Activated CD4-positive, CD25-positive, alpha-beta regulatory T cell treated with anti-CD3 and anti-CD28 coated beads, Interleukin-2, amount 50 U/mL, for 16 hours (primary cell): Measurements from ENCODE around the gene MRPL34.
A peak's percentile ranks its signal among the peaks of the same experiment; 100 is the strongest.

ENCODE experiments used
- DNase-seq: peaks from one replicate; pipeline ENCODE4 v3.0.0-alpha.2; 2020; ENCODE audit warnings: low read depth, low spot score

MRPL34 gene

DNA sequence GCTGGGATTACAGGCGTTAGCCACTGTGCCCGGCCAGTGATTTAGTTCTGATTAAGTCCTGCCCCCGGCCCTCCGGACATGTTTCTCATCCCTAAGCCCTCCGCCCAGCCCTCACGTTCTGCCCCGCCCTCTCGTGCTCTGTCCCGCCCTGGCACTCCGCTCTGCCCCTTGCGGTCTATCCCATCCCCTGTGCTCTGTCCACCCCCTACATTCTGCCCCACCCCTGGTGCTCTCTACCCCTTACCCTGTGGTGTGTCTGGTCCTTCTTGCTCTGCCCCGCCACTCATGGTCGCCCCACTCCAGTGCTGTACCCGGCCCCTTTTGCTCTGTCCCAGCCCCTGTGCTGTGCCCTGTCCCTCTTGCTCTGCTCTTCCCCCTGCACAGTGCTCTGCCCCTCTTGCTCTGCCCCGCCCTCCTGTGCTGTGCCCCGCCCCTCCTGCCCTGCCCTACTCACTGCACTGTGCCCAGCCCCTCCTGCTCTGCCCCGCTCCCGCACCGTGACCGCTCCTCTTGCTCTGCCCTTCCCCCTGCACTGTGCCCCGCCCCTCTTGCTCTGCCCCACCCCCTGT, 34.7 kb downstream of the MRPL34 start:
- no peak for DNase-seq

- no peak for DNase-seq
These were observed 35.2 kb downstream of the MRPL34 start for GRCh38 chr19:17340871-17341357.

DNA sequence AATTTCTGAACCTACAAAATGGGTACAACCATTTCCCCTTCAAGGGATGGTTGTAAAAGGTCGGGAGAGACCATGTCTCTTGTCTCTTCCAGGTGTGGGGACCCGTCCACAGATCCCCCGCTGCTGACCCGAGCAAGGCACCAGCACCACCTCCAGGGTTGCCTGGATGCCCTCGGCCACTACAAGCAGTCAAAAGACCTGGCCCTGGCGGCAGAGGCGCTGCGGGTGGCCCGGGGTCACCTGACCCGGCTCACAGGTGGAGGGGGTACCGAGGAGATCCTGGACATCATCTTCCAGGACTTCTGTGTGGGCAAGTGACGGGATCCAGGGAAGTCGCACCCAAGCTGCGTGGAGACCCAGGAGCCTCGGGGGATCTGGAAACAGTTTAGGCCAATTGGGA, 35.7 kb downstream of the MRPL34 start:
- DNase-seq: no peak

DNA sequence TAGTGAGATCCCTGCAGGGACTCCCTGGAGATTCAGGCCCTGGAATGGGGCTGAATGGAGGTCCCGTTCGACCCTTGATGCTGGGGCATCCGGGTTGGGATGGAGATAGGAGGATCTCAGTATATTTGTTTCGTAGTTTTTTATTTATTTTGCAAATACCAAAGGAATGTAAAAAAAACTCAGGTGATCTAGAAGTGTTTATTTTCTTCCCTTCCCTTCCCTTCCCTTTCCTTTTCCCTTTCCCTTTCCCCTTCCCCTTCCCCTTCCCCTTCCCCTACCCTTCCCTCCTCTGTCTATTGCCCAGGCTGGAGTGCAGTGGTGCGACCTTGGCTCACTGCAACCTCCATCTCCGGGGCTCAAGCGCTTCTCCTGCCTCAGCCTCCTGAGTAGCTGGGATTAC, 36.2 kb downstream of the MRPL34 start:
- DNase-seq: no peak

DNA sequence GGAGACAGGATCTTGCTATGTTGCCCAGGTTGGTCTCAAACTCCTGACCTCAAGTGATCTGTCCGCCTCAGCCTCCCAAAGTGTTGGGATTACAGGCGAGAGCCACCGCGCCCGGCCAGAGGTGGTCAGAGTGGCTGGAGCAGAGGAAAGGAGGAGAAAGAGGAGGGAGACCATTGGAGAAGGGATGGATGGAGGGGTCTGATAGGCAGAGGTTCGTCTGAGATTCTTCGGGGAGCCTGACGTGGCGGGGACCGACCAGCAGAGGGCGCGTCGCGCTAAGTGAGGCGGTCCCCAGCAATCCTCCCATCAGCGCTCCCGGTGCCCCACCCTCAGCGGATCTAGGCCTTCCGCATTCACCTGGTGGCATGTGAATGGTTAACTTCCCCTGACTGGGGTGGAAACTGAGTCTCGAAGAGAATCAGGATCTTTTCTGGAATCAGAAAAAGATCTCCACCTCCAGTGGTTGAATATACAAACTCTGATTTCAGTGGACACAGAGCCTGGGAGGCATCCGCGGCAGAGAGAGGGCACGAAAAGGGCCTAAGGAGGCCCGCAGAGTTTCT, 40.5 kb downstream of the MRPL34 start:
- DNase-seq: peak; percentile 50

DNA sequence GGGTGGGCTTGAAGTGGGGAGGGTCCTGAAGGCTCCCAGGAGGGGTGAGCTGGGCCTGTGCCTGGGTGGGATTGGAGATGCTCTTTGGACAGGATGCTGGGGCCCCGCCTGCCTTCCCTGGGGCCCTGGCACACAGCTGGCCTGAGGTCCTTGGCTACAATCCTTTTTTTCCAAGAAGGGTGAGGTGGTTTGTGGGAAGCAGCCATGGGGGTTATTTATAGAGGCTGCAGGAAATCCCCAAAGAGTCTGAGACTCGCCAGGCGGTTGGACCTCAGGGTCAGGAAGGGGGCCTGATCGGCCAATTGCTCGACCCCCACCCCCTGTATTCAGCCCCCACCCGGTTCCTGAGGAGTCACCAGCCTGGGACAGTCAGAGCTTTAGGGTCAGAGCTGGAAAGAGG, 41.7 kb downstream of the MRPL34 start:
- no peak for DNase-seq

- no peak for DNase-seq
These were observed 42.2 kb downstream of the MRPL34 start for GRCh38 chr19:17347877-17348276.

DNA sequence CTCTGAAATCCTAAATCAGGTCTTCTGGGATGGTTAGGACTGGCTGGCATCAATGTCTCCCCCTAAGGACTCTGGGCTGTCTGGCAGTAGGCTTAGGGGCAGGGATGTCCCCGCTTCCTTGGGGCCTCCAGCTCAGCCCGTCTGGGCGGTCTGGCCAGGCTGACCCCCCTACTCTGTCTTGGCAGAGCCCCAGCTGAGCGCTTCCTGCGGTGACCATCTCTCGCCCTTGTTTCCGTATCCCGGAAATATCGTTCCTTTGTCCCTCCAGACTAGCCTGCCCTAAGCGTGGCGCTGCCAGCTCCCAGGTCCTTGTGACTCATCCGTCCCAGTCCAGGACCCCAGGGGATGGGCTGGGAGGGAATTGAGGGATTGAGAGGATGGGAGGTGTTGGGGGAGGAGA, 43.0 kb downstream of the MRPL34 start:
- no peak for DNase-seq

GRCh38 chr19:17351815-17352435, 46.3 kb downstream of the MRPL34 start:
- DNase-seq: no peak

DNA sequence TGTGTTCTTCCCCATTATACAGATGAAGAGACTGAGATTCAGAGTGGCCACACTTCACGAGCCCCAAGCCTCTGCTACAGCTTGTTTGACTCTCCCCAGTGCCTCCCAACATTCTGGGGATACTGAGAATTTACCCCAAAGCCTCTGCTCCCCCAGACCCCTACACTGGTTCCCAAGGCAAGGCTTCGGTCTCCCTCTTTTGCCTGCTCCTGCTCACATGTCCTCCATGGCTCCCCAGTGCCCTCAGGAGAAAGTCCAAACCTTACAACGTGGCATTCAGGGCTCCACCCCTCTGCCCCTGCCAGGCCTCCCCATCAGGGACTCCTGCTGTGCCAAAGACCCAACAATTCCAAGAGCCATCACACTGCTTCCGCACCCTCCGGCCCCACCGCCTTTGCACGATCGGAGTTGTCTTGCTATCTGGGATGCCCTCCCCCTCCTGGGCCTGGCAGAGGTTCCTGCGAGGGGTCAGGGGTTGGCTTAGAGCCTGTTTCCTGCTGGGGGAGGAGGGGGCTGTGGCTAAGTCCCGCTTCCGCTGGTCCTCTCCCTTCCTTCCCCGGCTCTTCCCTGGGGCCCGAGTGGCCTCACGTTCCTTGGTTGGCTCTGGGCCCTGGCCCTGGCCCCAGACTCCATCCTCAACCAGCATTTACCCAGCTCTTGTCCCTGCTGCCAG, 47.1 kb downstream of the MRPL34 start:
- DNase-seq: no peak

DNA sequence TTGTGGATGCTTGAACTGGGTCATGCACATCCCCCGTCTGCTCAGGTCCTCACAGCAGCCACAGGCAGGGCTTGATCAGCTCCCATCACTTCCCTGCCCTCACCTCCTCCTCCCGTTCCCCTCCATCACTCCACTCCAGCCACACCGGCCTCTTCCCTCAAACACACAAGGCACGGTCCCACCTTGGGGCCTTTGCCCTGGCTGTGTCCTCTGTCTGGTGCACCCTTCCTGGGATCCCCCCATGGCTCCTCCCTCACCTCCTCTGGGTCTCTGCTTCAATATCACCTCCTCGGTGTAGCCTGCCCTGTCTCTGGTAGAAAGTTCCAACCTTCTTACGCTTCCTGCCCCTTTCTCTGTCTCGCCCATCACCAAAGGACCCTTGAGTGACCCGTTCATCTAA, 47.7 kb downstream of the MRPL34 start:
- DNase-seq: no peak
